ENCODE measurements around the gene CFAP97D2.

DNA sequence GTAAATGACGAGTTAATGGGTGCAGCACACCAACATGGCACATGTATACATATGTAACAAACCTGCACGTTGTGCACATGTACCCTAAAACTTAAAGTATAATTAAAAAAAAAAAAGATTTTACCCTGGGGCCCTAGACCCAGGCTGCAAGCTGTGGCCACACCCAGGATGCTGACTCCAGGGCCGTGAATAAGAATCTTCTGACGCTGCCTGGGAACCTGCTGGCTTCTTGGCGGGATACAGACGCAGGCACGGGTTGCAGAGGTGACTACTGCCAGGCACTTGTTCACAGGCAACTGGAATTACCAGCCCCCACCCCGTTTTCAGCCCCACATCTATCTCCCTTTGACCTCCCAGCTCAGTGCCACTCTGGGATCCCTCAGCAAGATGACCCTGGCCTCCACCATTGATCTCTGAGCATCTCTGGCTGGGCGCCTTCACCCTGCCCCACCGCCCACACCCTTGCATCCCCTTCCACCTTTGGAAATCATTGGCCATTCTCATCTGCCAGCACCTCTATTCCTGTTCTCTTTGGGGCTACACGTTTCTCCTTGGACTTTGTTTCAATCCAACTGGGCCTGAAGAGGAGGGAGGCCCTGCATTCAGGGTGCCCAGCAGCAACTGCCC lies 21.1 kb upstream of the CFAP97D2 start:
- TF ChIP-seq POLR2A (IDR thresholded peaks at IDR 0.05; ENCODE audit: low read depth) (no peak), POLR2AphosphoS5 (IDR thresholded peaks at IDR 0.05) (no peak)
- TF ChIP-seq, protein P1, sequence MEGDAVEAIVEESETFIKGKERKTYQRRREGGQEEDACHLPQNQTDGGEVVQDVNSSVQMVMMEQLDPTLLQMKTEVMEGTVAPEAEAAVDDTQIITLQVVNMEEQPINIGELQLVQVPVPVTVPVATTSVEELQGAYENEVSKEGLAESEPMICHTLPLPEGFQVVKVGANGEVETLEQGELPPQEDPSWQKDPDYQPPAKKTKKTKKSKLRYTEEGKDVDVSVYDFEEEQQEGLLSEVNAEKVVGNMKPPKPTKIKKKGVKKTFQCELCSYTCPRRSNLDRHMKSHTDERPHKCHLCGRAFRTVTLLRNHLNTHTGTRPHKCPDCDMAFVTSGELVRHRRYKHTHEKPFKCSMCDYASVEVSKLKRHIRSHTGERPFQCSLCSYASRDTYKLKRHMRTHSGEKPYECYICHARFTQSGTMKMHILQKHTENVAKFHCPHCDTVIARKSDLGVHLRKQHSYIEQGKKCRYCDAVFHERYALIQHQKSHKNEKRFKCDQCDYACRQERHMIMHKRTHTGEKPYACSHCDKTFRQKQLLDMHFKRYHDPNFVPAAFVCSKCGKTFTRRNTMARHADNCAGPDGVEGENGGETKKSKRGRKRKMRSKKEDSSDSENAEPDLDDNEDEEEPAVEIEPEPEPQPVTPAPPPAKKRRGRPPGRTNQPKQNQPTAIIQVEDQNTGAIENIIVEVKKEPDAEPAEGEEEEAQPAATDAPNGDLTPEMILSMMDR (IDR thresholded peaks at IDR 0.05) = no peak
